NCI-H748 treated with DMSO at 0.1 percent for 48 hours (cell line): ENCODE measurements around the gene EEF1AKMT2.

ENCODE experiments used
- DNase-seq: peaks from one replicate; lab custom pipeline; 2025; lab: John Stamatoyannopoulos, UW

Gene EEF1AKMT2

GRCh38 chr10:124737221-124737620, 54.5 kb downstream of the EEF1AKMT2 start:
- DNase-seq, result no peak

- DNase-seq, result no peak
Measured at GRCh38 chr10:124736491-124737136, 55.1 kb downstream of the EEF1AKMT2 start.

- DNase-seq, result no peak
Measured at GRCh38 chr10:124735491-124736286, 56.0 kb downstream of the EEF1AKMT2 start.

GRCh38 chr10:124734311-124735166, 57.1 kb downstream of the EEF1AKMT2 start:
- no peak for DNase-seq

GRCh38 chr10:124733571-124734245, 58.0 kb downstream of the EEF1AKMT2 start:
- DNase-seq, result no peak

- no peak for DNase-seq
Measured at GRCh38 chr10:124732931-124733570, 58.6 kb downstream of the EEF1AKMT2 start.

- no peak for DNase-seq
Measured at GRCh38 chr10:124731551-124731950, 60.1 kb downstream of the EEF1AKMT2 start.

- DNase-seq, result no peak
Measured at GRCh38 chr10:124730790-124731189, 60.9 kb downstream of the EEF1AKMT2 start.

GRCh38 chr10:124728830-124729661, 62.6 kb downstream of the EEF1AKMT2 start:
- DNase-seq, result no peak

GRCh38 chr10:124728071-124728829, 63.4 kb downstream of the EEF1AKMT2 start:
- DNase-seq, result no peak

- no peak for DNase-seq
Measured at GRCh38 chr10:124727361-124727960, 64.2 kb downstream of the EEF1AKMT2 start.

GRCh38 chr10:124725791-124726190, 65.9 kb downstream of the EEF1AKMT2 start:
- DNase-seq, result no peak

- DNase-seq, result no peak
Measured at GRCh38 chr10:124725171-124725631, 66.5 kb downstream of the EEF1AKMT2 start.

- DNase-seq, result no peak
Measured at GRCh38 chr10:124724279-124725027, 67.2 kb downstream of the EEF1AKMT2 start.

- DNase-seq, result no peak
Measured at GRCh38 chr10:124723826-124724225, 67.9 kb downstream of the EEF1AKMT2 start.

- DNase-seq, result no peak
Measured at GRCh38 chr10:124722798-124723783, 68.6 kb downstream of the EEF1AKMT2 start.

GRCh38 chr10:124721330-124722045, 70.2 kb downstream of the EEF1AKMT2 start:
- DNase-seq, result no peak
